ENCODE data around the gene MCL1. TPM values are rescaled to one million over a fixed set of nuclear protein-coding genes. Genes with fewer than 3 reads are reported as not detected.

MCL1 gene
- total RNA-seq, 2 donors from 2014 or later: 199 to 333 TPM

DNA sequence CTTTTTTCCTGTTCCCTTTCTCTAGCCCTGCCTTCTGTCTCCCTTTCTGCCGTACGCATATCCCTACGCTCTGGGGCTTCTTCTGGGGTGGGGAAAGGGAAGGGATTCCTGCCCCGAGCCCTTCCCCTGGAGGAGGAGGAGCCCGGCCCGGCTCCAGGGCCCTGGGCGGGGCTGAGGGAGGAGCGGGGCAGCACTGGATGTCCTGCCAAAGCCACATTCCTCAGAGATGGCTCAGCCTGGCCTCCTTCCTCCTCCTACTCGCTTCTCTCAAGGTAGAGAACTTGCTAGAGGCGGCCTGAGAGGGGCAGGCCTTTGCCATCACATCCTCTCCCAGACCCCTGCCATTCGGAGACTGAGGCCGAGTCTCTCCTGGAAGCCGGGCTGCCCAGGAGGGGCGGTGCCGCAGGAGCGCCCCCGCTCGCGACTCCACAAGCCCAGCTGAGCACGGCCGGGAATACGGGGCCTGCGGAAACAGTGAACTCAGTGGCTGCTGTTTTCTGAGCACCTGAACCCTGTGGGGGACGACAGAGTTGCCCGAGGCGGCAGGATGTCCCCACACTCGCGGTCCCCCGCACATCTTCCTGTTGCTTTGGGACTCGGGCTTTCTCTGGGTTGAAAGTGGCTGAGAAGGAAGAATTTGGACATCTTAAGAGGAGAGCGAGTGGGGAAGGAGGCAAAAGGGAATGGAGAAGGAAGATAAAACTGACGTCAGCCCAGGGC, 18.0 kb downstream of the MCL1 start:
- H3K36me3 Mint-ChIP-seq: no peaks in the 10 kb centered on the region
- no peaks in the 10 kb centered on the region for H3K9me3 Mint-ChIP-seq
- H3K27me3 Mint-ChIP-seq: no peaks in the 10 kb centered on the region
- peak; percentile 58 to 72 for ATAC-seq
- DNase-seq (ENCODE audit: low spot score): peak; percentile 85
- peak overlapping the region; percentile 96 for H3K4me3 Mint-ChIP-seq
- H3K27ac Mint-ChIP-seq: peak overlapping the region; percentile 98 to 100
- H3K4me1 Mint-ChIP-seq (ENCODE audit: low read depth in 2 of 2): peaks cover 50 to 54% of the 10 kb centered on the region in 2 donors

DNA sequence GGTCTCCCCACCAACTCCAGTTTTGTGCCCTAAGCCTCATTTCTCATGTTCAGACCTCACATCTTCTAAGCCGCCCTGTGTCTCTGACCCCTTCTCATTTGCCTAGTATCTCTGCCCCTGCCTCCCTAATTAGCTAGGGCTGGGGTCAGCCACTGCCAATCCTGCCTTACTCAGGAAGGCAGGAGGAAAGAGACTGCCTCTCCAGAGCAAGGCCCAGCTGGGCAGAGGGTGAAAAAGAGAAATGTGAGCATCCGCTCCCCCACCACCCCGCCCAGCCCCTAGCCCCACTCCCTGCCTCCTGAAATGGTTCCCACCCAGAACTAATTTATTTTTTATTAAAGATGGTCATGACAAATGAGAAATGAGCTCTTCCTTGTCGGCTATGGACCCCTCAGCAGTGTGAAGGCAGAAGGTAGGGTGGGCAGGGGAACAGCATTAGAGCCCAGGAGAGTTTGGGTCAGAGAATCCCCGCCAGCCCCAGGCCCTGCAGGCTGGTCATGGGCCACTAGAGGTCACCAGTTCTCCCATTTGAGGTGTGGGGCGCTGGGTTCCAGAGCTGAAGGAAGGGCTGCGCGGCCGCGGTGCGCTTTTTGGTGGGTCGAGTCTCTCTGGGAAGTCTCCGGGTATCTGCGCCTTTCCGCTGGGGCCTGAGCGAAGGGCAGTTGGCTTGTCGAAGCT, 18.7 kb downstream of the MCL1 start:
- Mint-ChIP-seq H3K27ac (peak overlapping the region; percentile 98 to 100), H3K4me1 (ENCODE audit: low read depth in 2 of 2) (peaks cover 46 to 47% of the 10 kb centered on the region in 2 donors), H3K27me3 (no peaks in the 10 kb centered on the region), H3K36me3 (no peaks in the 10 kb centered on the region), H3K4me3 (peak overlapping the region; percentile 96), H3K9me3 (no peaks in the 10 kb centered on the region)
- DNase-seq (ENCODE audit: low spot score) (peak; percentile 90), ATAC-seq (peak; percentile 72 to 73)

DNA sequence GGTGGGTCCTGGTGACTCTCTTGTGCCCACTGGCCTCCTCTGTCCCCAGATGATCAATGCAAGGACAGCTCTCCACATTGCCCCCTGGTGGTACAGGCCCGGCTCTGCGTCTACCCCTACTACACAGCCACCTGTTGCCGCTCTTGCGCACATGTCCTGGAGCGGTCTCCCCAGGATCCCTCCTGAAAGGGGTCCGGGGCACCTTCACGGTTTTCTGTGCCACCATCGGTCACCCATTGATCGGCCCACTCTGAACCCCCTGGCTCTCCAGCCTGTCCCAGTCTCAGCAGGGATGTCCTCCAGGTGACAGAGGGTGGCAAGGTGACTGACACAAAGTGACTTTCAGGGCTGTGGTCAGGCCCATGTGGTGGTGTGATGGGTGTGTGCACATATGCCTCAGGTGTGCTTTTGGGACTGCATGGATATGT, 19.4 kb downstream of the MCL1 start:
- Mint-ChIP-seq H3K4me1 (ENCODE audit: low read depth in 2 of 2) (peaks cover 44 to 48% of the 10 kb centered on the region in 2 donors), H3K27ac (peak overlapping the region; percentile 98 to 100), H3K9me3 (no peaks in the 10 kb centered on the region), H3K36me3 (no peaks in the 10 kb centered on the region), H3K4me3 (peak overlapping the region; percentile 96), H3K27me3 (no peaks in the 10 kb centered on the region)
- peak; percentile 72 for DNase-seq (ENCODE audit: low spot score)
- no peak for ATAC-seq

DNA sequence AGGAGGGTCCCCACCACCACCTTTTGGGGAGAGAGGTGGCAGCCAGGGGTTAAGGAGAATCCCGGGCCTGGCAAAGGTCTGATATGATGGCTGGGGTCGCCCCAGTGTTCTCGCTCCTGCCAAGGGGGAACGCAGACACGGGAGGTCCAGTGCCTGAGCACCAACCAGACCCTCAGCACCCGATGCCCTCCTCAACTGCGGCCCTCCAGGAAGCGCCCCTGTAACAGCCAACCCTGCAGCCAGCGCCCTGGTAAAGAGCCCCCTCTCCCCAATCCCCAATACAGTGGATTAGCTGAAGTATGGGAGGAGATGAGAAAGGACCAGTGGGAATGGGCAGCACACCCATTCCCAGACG, 19.8 kb downstream of the MCL1 start:
- peak overlapping the region in 1 of 2 donors; percentile 98 for H3K27ac Mint-ChIP-seq
- DNase-seq (ENCODE audit: low spot score): no peak
- no peaks in the 10 kb centered on the region for H3K27me3 Mint-ChIP-seq
- H3K9me3 Mint-ChIP-seq: no peaks in the 10 kb centered on the region
- ATAC-seq: no peak
- no peak overlapping the region for H3K4me3 Mint-ChIP-seq
- H3K4me1 Mint-ChIP-seq (ENCODE audit: low read depth in 2 of 2): peaks cover 40 to 44% of the 10 kb centered on the region in 2 donors
- no peaks in the 10 kb centered on the region for H3K36me3 Mint-ChIP-seq

DNA sequence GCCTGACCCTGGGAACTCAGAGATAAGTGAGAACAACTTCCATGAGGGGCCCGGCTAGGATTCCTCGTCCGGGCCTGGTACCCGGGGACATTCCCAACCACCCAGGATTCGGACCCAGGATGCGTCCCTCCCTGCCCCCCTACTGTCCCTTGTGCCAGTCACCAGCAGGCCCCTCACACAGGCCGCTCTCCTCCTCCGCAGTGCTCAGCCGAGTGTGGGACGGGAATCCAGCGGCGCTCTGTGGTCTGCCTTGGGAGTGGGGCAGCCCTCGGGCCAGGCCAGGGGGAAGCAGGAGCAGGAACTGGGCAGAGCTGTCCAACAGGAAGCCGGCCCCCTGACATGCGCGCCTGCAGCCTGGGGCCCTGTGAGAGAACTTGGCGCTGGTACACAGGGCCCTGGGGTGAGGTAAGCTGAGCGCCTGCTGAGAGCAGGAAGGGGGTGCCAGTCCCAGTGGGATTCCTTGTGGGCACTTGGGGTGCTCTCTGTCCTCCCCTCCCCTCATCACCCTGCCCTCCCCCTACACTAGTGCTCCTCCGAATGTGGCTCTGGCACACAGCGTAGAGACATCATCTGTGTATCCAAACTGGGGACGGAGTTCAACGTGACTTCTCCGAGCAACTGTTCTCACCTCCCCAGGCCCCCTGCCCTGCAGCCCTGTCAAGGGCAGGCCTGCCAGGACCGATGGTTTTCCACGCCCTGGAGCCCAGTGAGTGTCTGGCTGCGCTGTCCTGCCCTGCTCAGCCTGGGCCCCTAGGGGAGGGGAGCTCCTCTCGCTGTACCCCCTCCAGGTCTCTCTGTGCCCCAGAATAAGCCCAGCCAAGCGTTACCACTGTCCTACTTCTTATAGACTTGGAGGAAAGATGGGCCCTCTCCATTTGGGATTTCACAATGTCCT, 20.4 kb downstream of the MCL1 start:
- peak; percentile 59 for DNase-seq (ENCODE audit: low spot score)
- H3K4me3 Mint-ChIP-seq: no peak overlapping the region
- no peaks in the 10 kb centered on the region for H3K27me3 Mint-ChIP-seq
- H3K9me3 Mint-ChIP-seq: no peaks in the 10 kb centered on the region
- H3K36me3 Mint-ChIP-seq: no peaks in the 10 kb centered on the region
- no peak overlapping the region for H3K27ac Mint-ChIP-seq
- ATAC-seq: no peak
- H3K4me1 Mint-ChIP-seq (ENCODE audit: low read depth in 2 of 2): peaks cover 36 to 42% of the 10 kb centered on the region in 2 donors

DNA sequence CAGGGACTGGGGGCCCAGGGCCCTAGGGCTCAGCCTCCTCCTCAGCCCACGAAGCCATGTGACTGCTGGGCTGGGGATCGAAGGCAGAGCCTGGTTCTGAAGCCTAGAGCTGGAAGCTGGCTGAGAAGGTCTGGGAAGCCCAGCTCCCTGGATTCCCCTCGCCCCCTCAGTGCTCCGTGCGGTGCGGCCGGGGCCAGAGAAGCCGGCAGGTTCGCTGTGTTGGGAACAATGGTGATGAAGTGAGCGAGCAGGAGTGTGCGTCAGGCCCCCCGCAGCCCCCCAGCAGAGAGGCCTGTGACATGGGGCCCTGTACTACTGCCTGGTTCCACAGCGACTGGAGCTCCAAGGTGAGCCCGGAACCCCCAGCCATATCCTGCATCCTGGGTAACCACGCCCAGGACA, 21.1 kb downstream of the MCL1 start:
- Mint-ChIP-seq H3K27ac (no peak overlapping the region), H3K9me3 (no peaks in the 10 kb centered on the region), H3K27me3 (no peaks in the 10 kb centered on the region), H3K36me3 (no peaks in the 10 kb centered on the region), H3K4me3 (no peak overlapping the region), H3K4me1 (ENCODE audit: low read depth in 2 of 2) (peaks cover 29 to 35% of the 10 kb centered on the region in 2 donors)
- ATAC-seq (no peak), DNase-seq (ENCODE audit: low spot score) (peak; percentile 41)

DNA sequence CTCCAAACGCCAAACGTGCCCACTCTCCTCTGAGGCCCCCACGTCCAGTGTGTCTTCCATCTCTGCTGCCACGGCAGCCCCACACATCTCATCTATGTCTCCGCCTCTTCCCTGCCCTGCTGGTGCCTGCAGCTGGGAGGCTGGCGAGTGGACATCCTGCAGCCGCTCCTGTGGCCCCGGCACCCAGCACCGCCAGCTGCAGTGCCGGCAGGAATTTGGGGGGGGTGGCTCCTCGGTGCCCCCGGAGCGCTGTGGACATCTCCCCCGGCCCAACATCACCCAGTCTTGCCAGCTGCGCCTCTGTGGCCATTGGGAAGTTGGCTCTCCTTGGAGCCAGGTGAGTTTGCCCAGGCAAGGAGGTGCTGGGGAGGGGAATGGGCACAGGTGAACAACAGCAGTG, 21.6 kb downstream of the MCL1 start:
- Mint-ChIP-seq H3K4me1 (ENCODE audit: low read depth in 2 of 2) (peaks cover 25 to 31% of the 10 kb centered on the region in 2 donors), H3K9me3 (no peaks in the 10 kb centered on the region), H3K27ac (no peak overlapping the region), H3K4me3 (no peak overlapping the region), H3K27me3 (no peaks in the 10 kb centered on the region), H3K36me3 (no peaks in the 10 kb centered on the region)
- DNase-seq (ENCODE audit: low spot score) (peak; percentile 59), ATAC-seq (no peak)

DNA sequence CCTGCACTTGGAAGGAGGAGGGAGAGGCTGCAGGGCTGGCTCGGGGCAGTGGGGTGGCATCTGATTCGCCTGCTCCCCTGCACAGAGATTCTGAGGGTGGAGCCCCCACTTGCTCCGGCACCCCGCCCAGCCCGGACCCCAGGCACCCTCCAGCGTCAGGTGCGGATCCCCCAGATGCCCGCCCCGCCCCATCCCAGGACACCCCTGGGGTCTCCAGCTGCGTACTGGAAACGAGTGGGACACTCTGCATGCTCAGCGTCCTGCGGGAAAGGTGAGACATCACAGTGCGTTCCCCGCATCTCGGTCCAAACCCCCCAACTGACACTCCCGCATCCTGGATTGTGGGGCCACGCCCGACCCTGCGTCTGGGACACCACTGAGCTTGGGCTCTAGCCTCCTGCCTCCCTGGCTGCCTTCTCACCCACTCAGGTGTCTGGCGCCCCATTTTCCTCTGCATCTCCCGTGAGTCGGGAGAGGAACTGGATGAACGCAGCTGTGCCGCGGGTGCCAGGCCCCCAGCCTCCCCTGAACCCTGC, 22.3 kb downstream of the MCL1 start:
- H3K4me1 Mint-ChIP-seq (ENCODE audit: low read depth in 2 of 2): peaks cover 26 to 32% of the 10 kb centered on the region in 2 donors
- no peaks in the 10 kb centered on the region for H3K27me3 Mint-ChIP-seq
- no peaks in the 10 kb centered on the region for H3K36me3 Mint-ChIP-seq
- H3K9me3 Mint-ChIP-seq: no peaks in the 10 kb centered on the region
- DNase-seq (ENCODE audit: low spot score): peak; percentile 53
- ATAC-seq: no peak
- H3K27ac Mint-ChIP-seq: no peak overlapping the region
- no peak overlapping the region for H3K4me3 Mint-ChIP-seq

DNA sequence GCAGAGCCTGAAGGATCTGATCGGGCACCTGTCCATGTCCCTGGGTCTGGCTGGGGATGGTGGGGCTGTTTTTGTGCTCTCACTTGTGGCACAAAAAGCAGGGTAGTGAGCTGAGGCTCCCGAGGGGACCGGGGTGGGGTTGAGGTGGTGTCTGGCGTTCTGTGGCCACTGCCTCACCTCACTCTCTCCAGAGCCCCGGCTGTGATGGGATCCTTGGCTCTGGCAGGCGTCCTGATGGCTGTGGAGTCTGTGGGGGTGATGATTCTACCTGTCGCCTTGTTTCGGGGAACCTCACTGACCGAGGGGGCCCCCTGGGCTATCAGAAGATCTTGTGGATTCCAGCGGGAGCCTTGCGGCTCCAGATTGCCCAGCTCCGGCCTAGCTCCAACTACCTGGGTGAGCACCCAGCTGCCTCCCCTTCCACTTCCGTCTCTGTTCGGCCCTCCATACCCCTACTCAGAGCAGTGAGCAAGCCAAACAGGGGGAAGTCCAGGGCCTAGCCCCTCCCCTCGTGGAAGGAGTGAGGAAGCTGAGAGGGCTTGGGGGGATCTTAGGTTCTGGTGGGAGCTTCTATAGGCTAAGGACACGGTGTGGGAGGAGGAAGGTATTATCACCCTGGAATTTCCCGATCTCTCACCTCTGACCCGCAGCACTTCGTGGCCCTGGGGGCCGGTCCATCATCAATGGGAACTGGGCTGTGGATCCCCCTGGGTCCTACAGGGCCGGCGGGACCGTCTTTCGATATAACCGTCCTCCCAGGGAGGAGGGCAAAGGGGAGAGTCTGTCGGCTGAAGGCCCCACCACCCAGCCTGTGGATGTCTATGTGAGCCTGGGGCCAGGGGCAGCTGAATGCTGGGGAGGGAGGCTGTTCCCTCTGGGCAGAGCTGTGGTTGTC, 23.2 kb downstream of the MCL1 start:
- Mint-ChIP-seq H3K27me3 (peaks cover 0 to 1% of the 10 kb centered on the region in 2 donors), H3K9me3 (no peaks in the 10 kb centered on the region), H3K4me1 (ENCODE audit: low read depth in 2 of 2) (peaks cover 23 to 31% of the 10 kb centered on the region in 2 donors), H3K27ac (no peak overlapping the region), H3K36me3 (no peaks in the 10 kb centered on the region), H3K4me3 (no peak overlapping the region)
- no peak for ATAC-seq
- peak; percentile 56 for DNase-seq (ENCODE audit: low spot score)

DNA sequence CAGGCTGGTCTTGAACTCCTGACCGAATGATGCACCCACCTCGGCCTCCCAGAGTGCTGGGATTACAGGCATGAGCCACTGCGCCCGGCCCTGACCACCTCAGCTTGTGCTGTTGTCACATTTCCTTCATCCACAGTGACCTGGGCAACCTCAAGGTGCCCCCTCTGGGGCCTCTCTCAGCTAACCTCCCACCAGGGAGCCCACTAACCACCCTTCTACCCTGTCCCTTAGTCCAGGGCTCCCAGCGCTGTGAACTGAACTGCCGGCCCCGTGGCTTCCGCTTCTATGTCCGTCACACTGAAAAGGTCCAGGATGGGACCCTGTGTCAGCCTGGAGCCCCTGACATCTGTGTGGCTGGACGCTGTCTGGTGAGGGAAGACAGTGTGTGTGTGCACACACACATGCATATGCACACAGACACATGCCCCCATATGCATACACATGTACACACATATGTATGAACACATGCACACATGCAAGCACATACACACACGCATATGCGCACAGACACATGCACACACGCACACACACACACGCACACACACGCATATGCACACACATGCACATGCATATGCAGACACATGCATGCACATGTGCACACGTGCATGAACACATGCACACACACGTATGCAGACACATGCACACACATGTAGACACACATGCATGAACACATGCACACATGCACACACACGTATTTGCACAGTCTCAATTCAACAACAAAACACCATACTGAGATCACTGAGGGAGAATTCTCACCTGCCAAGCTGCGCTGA, 24.0 kb downstream of the MCL1 start:
- H3K4me1 Mint-ChIP-seq (ENCODE audit: low read depth in 2 of 2): peaks cover 20 to 25% of the 10 kb centered on the region in 2 donors
- no peak for ATAC-seq

DNA sequence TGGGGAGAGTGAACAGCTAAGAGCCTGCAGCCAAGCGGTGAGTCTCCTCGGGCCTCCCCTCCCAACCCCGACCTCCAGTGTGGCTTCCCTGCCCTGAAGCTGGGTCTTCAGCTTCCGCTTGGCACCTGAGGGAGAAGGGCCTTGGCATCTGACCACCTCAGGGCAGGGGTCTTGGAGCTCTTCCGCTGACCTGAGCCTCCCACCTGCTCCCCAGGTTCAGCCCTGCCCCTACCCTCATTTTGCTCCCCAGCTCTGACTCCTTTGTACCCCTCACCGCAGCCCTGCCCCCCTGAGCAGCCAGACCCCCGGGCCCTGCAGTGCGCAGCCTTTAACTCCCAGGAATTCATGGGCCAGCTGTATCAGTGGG, 25.3 kb downstream of the MCL1 start:
- Mint-ChIP-seq H3K4me1 (ENCODE audit: low read depth in 2 of 2) (peaks cover 19 to 23% of the 10 kb centered on the region in 2 donors), H3K4me3 (no peak overlapping the region), H3K36me3 (no peaks in the 10 kb centered on the region), H3K27ac (no peak overlapping the region), H3K9me3 (no peaks in the 10 kb centered on the region), H3K27me3 (peaks cover 0 to 7% of the 10 kb centered on the region in 2 donors)
- ATAC-seq (no peak), DNase-seq (ENCODE audit: low spot score) (no peak)

More for the DNA sequence above, 24.0 kb downstream of the MCL1 start:
- Mint-ChIP-seq H3K4me3 (no peak overlapping the region), H3K27me3 (peaks cover 0 to 4% of the 10 kb centered on the region in 2 donors), H3K36me3 (no peaks in the 10 kb centered on the region), H3K9me3 (no peaks in the 10 kb centered on the region), H3K27ac (no peak overlapping the region)
- DNase-seq (ENCODE audit: low spot score): peak; percentile 58

DNA sequence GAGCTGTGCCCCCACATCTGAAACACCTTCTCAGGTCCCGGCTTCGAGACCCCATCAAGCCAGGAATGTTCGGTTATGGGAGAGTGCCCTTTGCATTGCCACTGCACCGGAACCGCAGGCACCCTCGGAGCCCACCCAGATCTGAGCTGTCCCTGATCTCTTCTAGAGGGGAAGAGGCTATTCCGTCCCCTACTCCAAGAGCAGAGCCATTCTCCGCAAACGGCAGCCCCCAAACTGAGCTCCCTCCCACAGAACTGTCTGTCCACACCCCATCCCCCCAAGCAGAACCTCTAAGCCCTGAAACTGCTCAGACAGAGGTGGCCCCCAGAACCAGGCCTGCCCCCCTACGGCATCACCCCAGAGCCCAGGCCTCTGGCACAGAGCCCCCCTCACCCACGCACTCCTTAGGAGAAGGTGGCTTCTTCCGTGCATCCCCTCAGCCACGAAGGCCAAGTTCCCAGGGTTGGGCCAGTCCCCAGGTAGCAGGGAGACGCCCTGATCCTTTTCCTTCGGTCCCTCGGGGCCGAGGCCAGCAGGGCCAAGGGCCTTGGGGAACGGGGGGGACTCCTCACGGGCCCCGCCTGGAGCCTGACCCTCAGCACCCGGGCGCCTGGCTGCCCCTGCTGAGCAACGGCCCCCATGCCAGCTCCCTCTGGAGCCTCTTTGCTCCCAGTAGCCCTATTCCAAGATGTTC, 25.9 kb downstream of the MCL1 start:
- H3K4me1 Mint-ChIP-seq (ENCODE audit: low read depth in 2 of 2): peaks cover 21 to 24% of the 10 kb centered on the region in 2 donors
- peaks cover 0 to 7% of the 10 kb centered on the region in 2 donors for H3K27me3 Mint-ChIP-seq
- ATAC-seq (no peak), DNase-seq (ENCODE audit: low spot score) (peak; percentile 58)
- no peaks in the 10 kb centered on the region for H3K9me3 Mint-ChIP-seq
- peak overlapping the region in 1 of 2 donors; percentile 82 for H3K27ac Mint-ChIP-seq
- no peak overlapping the region for H3K4me3 Mint-ChIP-seq
- no peaks in the 10 kb centered on the region for H3K36me3 Mint-ChIP-seq

Data from natural killer cell treated with Interleukin-12 subunit alpha and Interleukin-12 subunit beta and Interleukin-15 and Interleukin-18, amount 100 ng/mL, for 72 hours (primary cell).